Tibial nerve (tissue), 3 donors: ENCODE data around the gene POMT2.

Source experiments
- CTCF ChIP-seq, 5 experiments: fragments of 200-600 bp in 3 of 5; fragments of 450-650 bp in 2 of 5; sonication (generic) in 3 of 5; IDR thresholded peaks; one replicate each; pipeline ENCODE4 v1.5.1; 2016 to 2019; ENCODE audit warnings: antibody characterized with exemption in 5 of 5, mild to moderate bottlenecking in 3 of 5, moderate library complexity in 2 of 5
- POLR2A ChIP-seq, 2 donors: fragments of 450-650 bp; IDR thresholded peaks; one replicate each; pipeline ENCODE4 v1.6.1; 2017; ENCODE audit warnings: antibody characterized with exemption in 2 of 2, mild to moderate bottlenecking in 2 of 2, moderate library complexity in 2 of 2

GRCh38 chr14:77319422-77319821, 1.3 kb downstream of the POMT2 start:
- TF ChIP-seq CTCF (IDR thresholded peaks at IDR 0.05) (no peak), POLR2A (IDR thresholded peaks at IDR 0.05) (no peak)
